HUES6 (cell line): ENCODE data around the gene UNG.
A peak's percentile ranks its signal among the peaks of the same experiment; 100 is the strongest.

Source experiments
- H3K27ac ChIP-seq: 2 replicates; pipeline ENCODE4 v1.7.0; 2013; ENCODE audit warnings: low read depth, mild to moderate bottlenecking, low read length, inconsistent platforms
- H3K27me3 ChIP-seq: 2 replicates; pipeline ENCODE4 v1.6.1; 2013; ENCODE audit warnings: low read length; ENCODE audit not compliant: control insufficient read depth, insufficient read depth
- H3K36me3 ChIP-seq: 2 replicates; pipeline ENCODE4 v1.6.1; 2013; ENCODE audit warnings: low read length; ENCODE audit not compliant: control insufficient read depth, insufficient read depth
- H3K4me1 ChIP-seq: 2 replicates; pipeline ENCODE4 v1.6.1; 2013; ENCODE audit warnings: low read length; ENCODE audit not compliant: control insufficient read depth, insufficient read depth
- H3K4me3 ChIP-seq: 2 replicates; pipeline ENCODE4 v1.5.1; 2013; ENCODE audit warnings: low read depth, low read length
- H3K9ac ChIP-seq: one replicate; pipeline ENCODE4 v1.6.1; 2013; ENCODE audit warnings: mild to moderate bottlenecking, low read length
- H3K9me3 ChIP-seq: 2 replicates; pipeline ENCODE4 v1.6.1; 2013; ENCODE audit warnings: low read depth, low read length; ENCODE audit not compliant: control insufficient read depth, insufficient read depth

The UNG gene

GRCh38 chr12:109064143-109064542 is 33.3 kb upstream of the UNG start:
- no peaks in the 10 kb centered on the region for H3K9me3 ChIP-seq
- peaks cover 4% of the 10 kb centered on the region; the same call in 1 of the 2 replicates for H3K4me1 ChIP-seq
- no peaks in the 10 kb centered on the region for H3K27me3 ChIP-seq
- H3K36me3 ChIP-seq: no peaks in the 10 kb centered on the region
- H3K4me3 ChIP-seq: no peak overlapping the region
- no peak overlapping the region for H3K27ac ChIP-seq
- no peak overlapping the region for H3K9ac ChIP-seq

GRCh38 chr12:109065154-109065852 is 32.1 kb upstream of the UNG start:
- H3K9me3 ChIP-seq: no peaks in the 10 kb centered on the region
- no peak overlapping the region for H3K27ac ChIP-seq
- H3K36me3 ChIP-seq: no peaks in the 10 kb centered on the region
- peaks cover 14% of the 10 kb centered on the region for H3K4me1 ChIP-seq
- H3K27me3 ChIP-seq: no peaks in the 10 kb centered on the region
- no peak overlapping the region for H3K9ac ChIP-seq
- no peak overlapping the region for H3K4me3 ChIP-seq

- Histone ChIP-seq H3K4me3 (no peak overlapping the region), H3K4me1 (peaks cover 17% of the 10 kb centered on the region), H3K27me3 (no peaks in the 10 kb centered on the region), H3K27ac (no peak overlapping the region), H3K9me3 (no peaks in the 10 kb centered on the region), H3K36me3 (no peaks in the 10 kb centered on the region), H3K9ac (no peak overlapping the region)
These were observed 31.6 kb upstream of the UNG start for GRCh38 chr12:109065853-109066193.

DNA sequence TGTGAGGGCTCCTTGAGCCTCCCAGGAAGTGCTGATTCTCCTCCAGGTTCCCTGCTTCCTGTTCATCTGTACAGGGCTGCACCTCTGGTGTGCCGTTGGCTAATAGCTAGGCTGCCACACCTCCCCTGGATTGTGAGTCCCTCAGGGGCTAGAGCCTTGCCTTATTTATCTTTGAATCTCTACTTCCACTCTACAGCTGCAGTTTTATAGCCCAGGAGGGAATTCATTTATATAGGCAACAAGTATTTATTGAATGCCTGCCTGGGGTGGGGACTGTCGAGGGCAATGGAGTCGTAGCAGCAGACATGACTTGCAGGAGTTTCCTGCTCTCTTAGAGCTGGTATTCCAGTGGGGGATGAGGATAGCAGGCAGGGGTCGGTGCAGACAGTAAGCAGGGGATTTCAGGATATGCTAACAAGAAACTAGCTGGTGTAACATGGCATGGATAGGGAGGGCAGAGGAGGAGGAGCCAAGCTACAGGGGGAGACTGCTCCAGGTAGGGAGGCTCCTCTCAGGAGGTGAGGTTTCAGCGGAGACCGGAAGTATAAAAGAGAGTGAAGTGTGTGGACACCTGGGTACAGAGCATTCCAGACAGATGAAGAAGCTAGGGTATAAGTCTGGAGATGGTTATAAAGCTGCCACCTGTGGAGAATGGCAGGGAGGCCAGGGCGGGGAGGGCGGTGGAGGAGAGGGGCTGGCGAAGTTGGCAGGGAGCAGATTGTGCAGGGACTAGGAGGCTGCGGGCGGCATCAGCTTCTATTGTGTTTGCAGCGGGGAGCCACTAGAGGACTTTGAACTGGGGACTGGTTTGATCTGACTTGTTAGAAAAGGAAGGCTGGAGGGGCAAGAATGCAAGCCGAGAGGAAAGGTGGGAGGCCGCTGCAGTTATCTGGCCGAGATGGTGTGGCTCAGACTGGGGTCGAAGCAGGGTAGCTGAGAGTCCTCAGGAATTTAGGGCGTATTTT is 27.8 kb upstream of the UNG start:
- peak overlapping the region; percentile 37; the same call in 1 of the 2 replicates for H3K4me3 ChIP-seq
- H3K9ac ChIP-seq: peak overlapping the region; percentile 1
- H3K27me3 ChIP-seq: no peaks in the 10 kb centered on the region
- peaks cover 17% of the 10 kb centered on the region for H3K4me1 ChIP-seq
- H3K9me3 ChIP-seq: no peaks in the 10 kb centered on the region
- H3K36me3 ChIP-seq: peaks cover 11% of the 10 kb centered on the region
- H3K27ac ChIP-seq: no peak overlapping the region

DNA sequence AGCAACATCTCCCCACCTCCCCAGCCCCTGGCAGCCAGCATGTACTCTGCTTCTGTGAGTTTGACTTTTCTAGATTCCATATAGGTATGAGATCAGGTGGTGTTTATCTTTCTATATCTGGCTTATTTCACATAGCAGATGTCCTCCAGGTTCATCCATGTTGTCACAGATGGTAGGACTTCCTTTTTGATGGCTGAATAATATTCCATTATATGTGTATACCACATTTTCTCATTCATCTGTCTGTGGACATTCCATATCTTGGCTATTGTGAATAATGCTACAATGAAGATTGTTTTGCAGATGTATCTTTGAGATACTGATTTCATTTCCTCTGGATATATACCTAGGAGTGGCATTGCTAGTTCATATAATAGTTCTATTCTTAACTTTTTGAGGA is 22.5 kb upstream of the UNG start:
- Histone ChIP-seq H3K36me3 (peaks cover 16% of the 10 kb centered on the region), H3K27ac (no peak overlapping the region), H3K9ac (no peak overlapping the region), H3K4me1 (peaks cover 6% of the 10 kb centered on the region; the same call in 1 of the 2 replicates), H3K4me3 (no peak overlapping the region), H3K27me3 (no peaks in the 10 kb centered on the region), H3K9me3 (no peaks in the 10 kb centered on the region)

GRCh38 chr12:109082751-109083150 is 14.6 kb upstream of the UNG start:
- H3K9me3 ChIP-seq: no peaks in the 10 kb centered on the region

DNA sequence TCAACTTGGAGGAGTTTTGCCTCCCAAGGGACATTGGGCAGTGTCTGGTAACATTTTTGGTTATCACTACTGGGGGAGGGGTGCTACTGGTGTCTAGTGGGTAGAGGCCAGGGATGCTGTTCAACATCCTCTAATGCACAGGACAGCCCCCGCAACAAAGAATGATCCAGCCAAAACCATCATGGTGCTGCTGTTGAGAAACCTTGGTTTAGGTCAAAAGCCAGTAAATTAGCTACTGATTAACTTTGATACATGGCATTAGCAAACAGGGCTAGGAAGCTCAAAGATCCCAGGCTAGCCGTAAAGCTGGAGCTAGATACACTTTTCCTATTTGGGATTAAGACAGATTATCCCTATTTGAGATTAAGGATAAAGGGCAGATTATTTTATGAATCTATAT is 13.0 kb upstream of the UNG start:
- H3K4me3 ChIP-seq: no peak overlapping the region
- no peaks in the 10 kb centered on the region for H3K9me3 ChIP-seq
- no peaks in the 10 kb centered on the region for H3K4me1 ChIP-seq
- H3K9ac ChIP-seq: no peak overlapping the region
- no peaks in the 10 kb centered on the region for H3K27me3 ChIP-seq
- H3K36me3 ChIP-seq: peaks cover 51% of the 10 kb centered on the region
- H3K27ac ChIP-seq: no peak overlapping the region

More at GRCh38 chr12:109082751-109083150, 14.6 kb upstream of the UNG start:
- Histone ChIP-seq H3K9ac (no peak overlapping the region), H3K27me3 (no peaks in the 10 kb centered on the region), H3K4me3 (no peak overlapping the region), H3K36me3 (peaks cover 35% of the 10 kb centered on the region), H3K4me1 (no peaks in the 10 kb centered on the region), H3K27ac (no peak overlapping the region)

DNA sequence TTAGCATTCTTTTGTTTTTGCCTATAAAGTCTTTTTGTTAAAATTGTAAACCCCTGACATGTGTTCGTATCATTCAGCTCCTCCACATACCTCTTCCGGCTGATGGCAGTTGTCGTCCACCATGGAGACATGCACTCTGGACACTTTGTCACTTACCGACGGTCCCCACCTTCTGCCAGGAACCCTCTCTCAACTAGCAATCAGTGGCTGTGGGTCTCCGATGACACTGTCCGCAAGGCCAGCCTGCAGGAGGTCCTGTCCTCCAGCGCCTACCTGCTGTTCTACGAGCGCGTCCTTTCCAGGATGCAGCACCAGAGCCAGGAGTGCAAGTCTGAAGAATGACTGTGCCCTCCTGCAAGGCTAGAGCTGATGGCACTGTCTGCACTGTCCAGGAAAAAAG is 11.8 kb upstream of the UNG start:
- Histone ChIP-seq H3K4me1 (no peaks in the 10 kb centered on the region), H3K9me3 (no peaks in the 10 kb centered on the region), H3K36me3 (peaks cover 61% of the 10 kb centered on the region), H3K4me3 (no peak overlapping the region), H3K27ac (no peak overlapping the region), H3K27me3 (no peaks in the 10 kb centered on the region), H3K9ac (no peak overlapping the region)

DNA sequence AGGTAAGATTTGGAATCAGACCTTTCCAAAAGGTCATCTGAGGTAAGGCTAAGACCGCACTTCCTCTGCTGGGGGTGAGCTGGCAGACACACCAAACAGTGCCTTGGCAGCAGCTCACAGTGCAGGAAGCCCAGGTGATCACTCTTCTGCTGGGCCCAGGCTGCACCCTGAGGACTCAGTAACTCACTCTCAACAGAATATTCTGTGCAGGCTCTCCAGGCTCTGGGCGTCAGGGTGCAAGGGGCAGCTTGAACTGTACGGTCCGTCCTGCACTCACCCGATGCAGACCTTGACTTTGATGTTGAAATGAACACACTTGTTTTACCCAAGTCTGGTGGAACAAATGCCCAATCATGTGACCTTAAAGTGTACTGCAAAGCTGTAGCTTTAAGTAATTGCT is 10.1 kb upstream of the UNG start:
- no peak overlapping the region for H3K27ac ChIP-seq
- H3K9me3 ChIP-seq: no peaks in the 10 kb centered on the region
- H3K4me3 ChIP-seq: no peak overlapping the region
- H3K27me3 ChIP-seq: no peaks in the 10 kb centered on the region
- peaks cover under 1% of the 10 kb centered on the region; the same call in 1 of the 2 replicates for H3K4me1 ChIP-seq
- H3K9ac ChIP-seq: no peak overlapping the region
- peaks cover 57% of the 10 kb centered on the region for H3K36me3 ChIP-seq

- H3K27me3 ChIP-seq: no peaks in the 10 kb centered on the region; the same call in 1 of the 2 replicates
- H3K36me3 ChIP-seq: peaks cover 50% of the 10 kb centered on the region
- no peak overlapping the region for H3K27ac ChIP-seq
- no peak overlapping the region for H3K9ac ChIP-seq
- H3K4me3 ChIP-seq: no peak overlapping the region
- no peaks in the 10 kb centered on the region for H3K9me3 ChIP-seq
- H3K4me1 ChIP-seq: peaks cover 11% of the 10 kb centered on the region
These were observed 8.6 kb upstream of the UNG start for GRCh38 chr12:109088818-109089217.

DNA sequence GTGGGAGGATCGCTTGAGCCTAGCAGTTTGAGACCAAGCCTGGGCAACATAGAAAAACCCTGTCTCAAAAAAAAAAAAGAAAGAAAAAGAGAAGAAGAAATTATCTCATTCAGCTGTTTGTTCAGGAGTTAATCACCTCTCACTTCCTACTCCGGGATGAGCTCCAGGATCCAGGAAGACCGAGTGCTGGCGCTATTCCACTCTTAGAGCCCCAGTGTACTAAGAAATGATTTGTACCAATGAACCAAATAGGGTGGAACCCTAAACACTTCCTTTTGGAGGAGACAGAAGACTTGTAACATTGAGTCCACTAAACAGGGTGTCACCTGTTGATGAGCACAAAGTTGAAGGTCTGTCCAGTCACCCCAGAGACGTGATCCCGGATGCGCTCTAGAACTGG is 7.7 kb upstream of the UNG start:
- no peak overlapping the region for H3K9ac ChIP-seq
- H3K36me3 ChIP-seq: peaks cover 50% of the 10 kb centered on the region
- no peak overlapping the region for H3K4me3 ChIP-seq
- H3K27me3 ChIP-seq: no peaks in the 10 kb centered on the region; the same call in 1 of the 2 replicates
- H3K4me1 ChIP-seq: peaks cover 11% of the 10 kb centered on the region
- H3K9me3 ChIP-seq: no peaks in the 10 kb centered on the region
- no peak overlapping the region for H3K27ac ChIP-seq
